OCI-LY7 (cell line): ENCODE results near the gene CETN1.

Experiments
- EZH2phosphoT487 ChIP-seq: fragments of 200-600 bp; sonication (generic); IDR thresholded peaks from 2 replicates; pipeline ENCODE4 v1.6.1; 2018; ENCODE audit warnings: low read depth, borderline replicate concordance, mild to moderate bottlenecking, mixed run types, antibody characterized with exemption, low read length, moderate library complexity, mixed read lengths
- TF ChIP-seq, protein P1 (sequence below): fragments of 200-600 bp; sonication (generic); conservative IDR thresholded peaks from 2 replicates; pipeline ENCODE4 v1.5.1; 2014; ENCODE audit warnings: mild to moderate bottlenecking, antibody characterized with exemption, low read length, moderate library complexity, mixed read lengths

DNA sequence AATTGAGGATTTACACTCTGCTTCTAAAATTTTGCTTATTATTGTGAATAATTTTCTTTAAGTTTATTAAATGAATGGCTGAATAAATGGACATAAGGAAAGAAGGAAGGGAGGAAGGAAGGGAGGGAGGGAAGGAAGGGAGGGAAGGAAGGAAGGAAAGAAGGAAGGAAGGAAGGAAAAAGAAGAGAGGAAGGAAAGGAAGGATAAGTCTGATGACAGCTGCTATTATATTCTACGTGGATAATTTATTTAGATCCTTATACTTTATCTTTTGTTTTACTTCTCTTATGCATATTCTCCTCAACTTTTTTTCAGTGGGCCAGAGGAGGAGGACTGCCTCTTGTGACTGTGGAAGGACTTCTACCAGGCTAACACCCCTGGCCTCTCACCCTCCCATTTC, 34.0 kb downstream of the CETN1 start:
- TF ChIP-seq, protein P1, sequence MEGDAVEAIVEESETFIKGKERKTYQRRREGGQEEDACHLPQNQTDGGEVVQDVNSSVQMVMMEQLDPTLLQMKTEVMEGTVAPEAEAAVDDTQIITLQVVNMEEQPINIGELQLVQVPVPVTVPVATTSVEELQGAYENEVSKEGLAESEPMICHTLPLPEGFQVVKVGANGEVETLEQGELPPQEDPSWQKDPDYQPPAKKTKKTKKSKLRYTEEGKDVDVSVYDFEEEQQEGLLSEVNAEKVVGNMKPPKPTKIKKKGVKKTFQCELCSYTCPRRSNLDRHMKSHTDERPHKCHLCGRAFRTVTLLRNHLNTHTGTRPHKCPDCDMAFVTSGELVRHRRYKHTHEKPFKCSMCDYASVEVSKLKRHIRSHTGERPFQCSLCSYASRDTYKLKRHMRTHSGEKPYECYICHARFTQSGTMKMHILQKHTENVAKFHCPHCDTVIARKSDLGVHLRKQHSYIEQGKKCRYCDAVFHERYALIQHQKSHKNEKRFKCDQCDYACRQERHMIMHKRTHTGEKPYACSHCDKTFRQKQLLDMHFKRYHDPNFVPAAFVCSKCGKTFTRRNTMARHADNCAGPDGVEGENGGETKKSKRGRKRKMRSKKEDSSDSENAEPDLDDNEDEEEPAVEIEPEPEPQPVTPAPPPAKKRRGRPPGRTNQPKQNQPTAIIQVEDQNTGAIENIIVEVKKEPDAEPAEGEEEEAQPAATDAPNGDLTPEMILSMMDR: no peak
- no peak for TF ChIP-seq EZH2phosphoT487
